Liver (tissue), 9 donors: ENCODE data around the gene DNMT1. TPM values are rescaled to one million over a fixed set of nuclear protein-coding genes. Genes with fewer than 3 reads are reported as not detected.
"Not testable (repeated sequence)": the region's sequence is repeated elsewhere in the genome, so short reads cannot be mapped to it uniquely, and the experiment has no call there.

ENCODE experiments used
- DNase-seq: peaks from one replicate; pipeline ENCODE4 v3.0.0-alpha.2; 2017; ENCODE audit warnings: low spot score
- H3K27ac ChIP-seq, 2 donors: one replicate each; pipeline ENCODE4 v1.7.0; 2013; ENCODE audit warnings: inconsistent platforms in 2 of 2, low read length in 2 of 2, control low read depth in 1 of 2, low read depth in 1 of 2, mild to moderate bottlenecking in 1 of 2
- H3K27me3 ChIP-seq, 4 donors: one replicate each; pipeline versions ENCODE4 v1.6.1 to v1.7.0; 2013; ENCODE audit warnings: low read length in 3 of 4, inconsistent platforms in 1 of 4, mild to moderate bottlenecking in 1 of 4, moderate library complexity in 1 of 4; ENCODE audit not compliant: control insufficient read depth in 4 of 4, insufficient read depth in 4 of 4
- H3K36me3 ChIP-seq, 4 donors: one replicate each; pipeline versions ENCODE4 v1.6.1 to v1.7.0; 2013; ENCODE audit warnings: low read length in 3 of 4, mild to moderate bottlenecking in 3 of 4, low read depth in 1 of 4, moderate library complexity in 1 of 4; ENCODE audit not compliant: control insufficient read depth in 4 of 4, insufficient read depth in 3 of 4
- H3K4me1 ChIP-seq, 4 donors: one replicate each; pipeline versions ENCODE4 v1.6.1 to v1.7.0; 2013; ENCODE audit warnings: low read length in 3 of 4, mild to moderate bottlenecking in 3 of 4, moderate library complexity in 1 of 4; ENCODE audit not compliant: control insufficient read depth in 4 of 4, insufficient read depth in 4 of 4
- H3K4me3 ChIP-seq, 3 donors: one replicate each; pipeline versions ENCODE4 v1.6.1 to v1.7.0; 2013; ENCODE audit warnings: low read length in 3 of 3, control low read depth in 1 of 3, low read depth in 1 of 3, mild to moderate bottlenecking in 1 of 3
- H3K9ac ChIP-seq, 2 donors: one replicate each; pipeline ENCODE4 v1.7.0; 2013; ENCODE audit warnings: low read length in 2 of 2, mild to moderate bottlenecking in 2 of 2, moderate library complexity in 2 of 2, control low read depth in 1 of 2, low read depth in 1 of 2
- H3K9me3 ChIP-seq, 4 donors: one replicate each; pipeline versions ENCODE4 v1.6.1 to v1.7.0; 2013; ENCODE audit warnings: low read length in 3 of 4; ENCODE audit not compliant: control insufficient read depth in 4 of 4
- ATF3 ChIP-seq: IDR thresholded peaks from 2 replicates; pipeline ENCODE4 v1.6.1; 2016; ENCODE audit warnings: antibody characterized with exemption
- EGR1 ChIP-seq, 2 donors: IDR thresholded peaks; 2 replicates each; pipeline ENCODE4 v1.6.1; 2016 to 2018; ENCODE audit warnings: antibody characterized with exemption in 2 of 2, low read depth in 2 of 2
- FOXA2 ChIP-seq: IDR thresholded peaks from 2 replicates; pipeline ENCODE4 v1.6.1; 2016; ENCODE audit warnings: antibody characterized with exemption
- GABPA ChIP-seq, 2 donors: IDR thresholded peaks in 1 of 2; conservative IDR thresholded peaks in 1 of 2; 2 replicates each; pipeline ENCODE4 v1.6.1; 2016; ENCODE audit warnings: antibody characterized with exemption in 2 of 2, mild to moderate bottlenecking in 1 of 2, moderate library complexity in 1 of 2
- HNF4A ChIP-seq, 2 donors: conservative IDR thresholded peaks; 2 replicates each; pipeline ENCODE4 v1.6.1; 2016; ENCODE audit warnings: antibody characterized with exemption in 2 of 2, mild to moderate bottlenecking in 2 of 2
- HNF4G ChIP-seq: IDR thresholded peaks from 2 replicates; pipeline ENCODE4 v1.6.1; 2016; ENCODE audit warnings: antibody characterized with exemption
- JUND ChIP-seq, 2 donors: IDR thresholded peaks; 2 replicates each; pipeline ENCODE4 v1.6.1; 2016; ENCODE audit warnings: antibody characterized with exemption in 2 of 2
- MAX ChIP-seq: IDR thresholded peaks from 2 replicates; pipeline ENCODE4 v1.6.1; 2016; ENCODE audit warnings: antibody characterized with exemption
- NR2F2 ChIP-seq: IDR thresholded peaks from 2 replicates; pipeline ENCODE4 v1.6.1; 2016; ENCODE audit warnings: antibody characterized with exemption
- RAD21 ChIP-seq, 2 donors: IDR thresholded peaks; 2 replicates each; pipeline ENCODE4 v1.6.1; 2016; ENCODE audit warnings: antibody characterized with exemption in 2 of 2, mild to moderate bottlenecking in 2 of 2
- REST ChIP-seq: IDR thresholded peaks from 2 replicates; pipeline ENCODE4 v1.6.1; 2016; ENCODE audit warnings: antibody characterized with exemption, mild to moderate bottlenecking
- RXRA ChIP-seq, 2 donors: IDR thresholded peaks; 2 replicates each; pipeline ENCODE4 v1.6.1; 2017 to 2018; ENCODE audit warnings: antibody characterized with exemption in 2 of 2, mild to moderate bottlenecking in 1 of 2
- SP1 ChIP-seq: IDR thresholded peaks from 2 replicates; pipeline ENCODE4 v1.6.1; 2018; ENCODE audit warnings: antibody characterized with exemption, mild to moderate bottlenecking
- TAF1 ChIP-seq: conservative IDR thresholded peaks from 2 replicates; pipeline ENCODE4 v1.6.1; 2016; ENCODE audit warnings: antibody characterized with exemption, mild to moderate bottlenecking
- YY1 ChIP-seq: IDR thresholded peaks from 2 replicates; pipeline ENCODE4 v1.6.1; 2016; ENCODE audit warnings: antibody characterized with exemption, mild to moderate bottlenecking
- WGBS: extraction: QIAGEN DNeasy Blood & Tissue Kit; methylation state at CpG from one replicate; pipeline ENCODE4 v1.1.7; 2013; 5-methylcytosine and 5-hydroxymethylcytosine counted together
- polyA plus RNA-seq, 2 donors: library from polyadenylated mRNA; stranded (reverse) in 1 of 2; unstranded in 1 of 2; fragments of 200-250 nt in 1 of 2; fragments of >200 nt in 1 of 2; fragmentation: Nextera tagmentation in 1 of 2; extraction: Ambion mirVana in 1 of 2; gene quantifications; one replicate each; pipeline versions ENCODE4 v1.2.1 to v1.2.3, GENCODE V29; 2013 to 2015
- total RNA-seq, 2 donors: library from RNA; depleted of rRNA; stranded (reverse); fragments of >200 nt; gene quantifications; one replicate each; pipeline ENCODE4 v1.2.3, GENCODE V29; 2014
- TF ChIP-seq, protein P1 (sequence below): fragments of 150-350 bp; IDR thresholded peaks from 2 replicates; pipeline ENCODE4 v1.5.1; 2017; ENCODE audit warnings: improper control_type of control experiment, low read depth, low read length; ENCODE audit not compliant: missing input control
- TF ChIP-seq, protein P2 (sequence below): IDR thresholded peaks from 2 replicates; pipeline ENCODE4 v1.6.1; 2016; ENCODE audit warnings: antibody characterized with exemption
- donor health status: healthy.
- donor health status: healthy.
- donor health status: healthy.
- donor health status: healthy.
- donor health status: healthy.

DNMT1 gene
- total and polyA plus RNA-seq, 4 donors = 8.7 to 47.1 (median 20.0) TPM

DNA sequence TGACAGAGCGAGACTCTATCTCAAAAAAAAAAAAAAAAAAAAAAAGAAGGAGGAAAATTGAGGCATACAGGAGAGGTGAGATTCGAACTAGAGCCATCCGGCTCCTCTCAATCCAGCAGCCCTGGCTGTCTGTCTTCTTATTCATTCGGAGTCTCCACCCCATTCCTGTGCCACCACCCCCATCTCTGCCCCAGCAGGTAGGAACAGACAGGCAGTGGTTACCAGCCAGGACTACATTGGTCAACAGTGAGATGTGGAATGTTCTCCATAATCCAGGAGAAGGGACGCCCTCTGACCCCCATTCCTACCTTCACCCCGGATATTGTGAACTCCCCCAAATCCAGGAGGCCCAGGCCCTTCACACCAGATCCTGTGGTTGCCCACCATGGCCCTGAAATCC is 42.9 kb upstream of the DNMT1 start:
- Histone ChIP-seq H3K4me1 (peaks cover 4 to 23% (median 12%) of the 10 kb centered on the region in 4 donors), H3K9me3 (no peaks in the 10 kb centered on the region), H3K4me3 (no peak overlapping the region), H3K36me3 (no peaks in the 10 kb centered on the region), H3K9ac (no peak overlapping the region), H3K27ac (peak overlapping the region; percentile 66 to 85), H3K27me3 (no peaks in the 10 kb centered on the region)
- DNase-seq = no peak
- TF ChIP-seq SP1 (no peak), RAD21 (IDR thresholded peaks at IDR 0.05) (no peak), HNF4G (no peak), FOXA2 (no peak), ATF3 (no peak), HNF4A (conservative IDR thresholded peaks at IDR 0.05) (no peak), EGR1 (IDR thresholded peaks at IDR 0.05; ENCODE audit: low read depth in 2 of 2) (no peak), NR2F2 (no peak), MAX (no peak), YY1 (no peak), GABPA (IDR thresholded peaks at IDR 0.05 in 1 of 2, conservative IDR thresholded peaks at IDR 0.05 in 1 of 2) (no peak), JUND (IDR thresholded peaks at IDR 0.05) (no peak)
- TF ChIP-seq, protein P1, sequence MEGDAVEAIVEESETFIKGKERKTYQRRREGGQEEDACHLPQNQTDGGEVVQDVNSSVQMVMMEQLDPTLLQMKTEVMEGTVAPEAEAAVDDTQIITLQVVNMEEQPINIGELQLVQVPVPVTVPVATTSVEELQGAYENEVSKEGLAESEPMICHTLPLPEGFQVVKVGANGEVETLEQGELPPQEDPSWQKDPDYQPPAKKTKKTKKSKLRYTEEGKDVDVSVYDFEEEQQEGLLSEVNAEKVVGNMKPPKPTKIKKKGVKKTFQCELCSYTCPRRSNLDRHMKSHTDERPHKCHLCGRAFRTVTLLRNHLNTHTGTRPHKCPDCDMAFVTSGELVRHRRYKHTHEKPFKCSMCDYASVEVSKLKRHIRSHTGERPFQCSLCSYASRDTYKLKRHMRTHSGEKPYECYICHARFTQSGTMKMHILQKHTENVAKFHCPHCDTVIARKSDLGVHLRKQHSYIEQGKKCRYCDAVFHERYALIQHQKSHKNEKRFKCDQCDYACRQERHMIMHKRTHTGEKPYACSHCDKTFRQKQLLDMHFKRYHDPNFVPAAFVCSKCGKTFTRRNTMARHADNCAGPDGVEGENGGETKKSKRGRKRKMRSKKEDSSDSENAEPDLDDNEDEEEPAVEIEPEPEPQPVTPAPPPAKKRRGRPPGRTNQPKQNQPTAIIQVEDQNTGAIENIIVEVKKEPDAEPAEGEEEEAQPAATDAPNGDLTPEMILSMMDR = no peak
- TF ChIP-seq, protein P2, sequence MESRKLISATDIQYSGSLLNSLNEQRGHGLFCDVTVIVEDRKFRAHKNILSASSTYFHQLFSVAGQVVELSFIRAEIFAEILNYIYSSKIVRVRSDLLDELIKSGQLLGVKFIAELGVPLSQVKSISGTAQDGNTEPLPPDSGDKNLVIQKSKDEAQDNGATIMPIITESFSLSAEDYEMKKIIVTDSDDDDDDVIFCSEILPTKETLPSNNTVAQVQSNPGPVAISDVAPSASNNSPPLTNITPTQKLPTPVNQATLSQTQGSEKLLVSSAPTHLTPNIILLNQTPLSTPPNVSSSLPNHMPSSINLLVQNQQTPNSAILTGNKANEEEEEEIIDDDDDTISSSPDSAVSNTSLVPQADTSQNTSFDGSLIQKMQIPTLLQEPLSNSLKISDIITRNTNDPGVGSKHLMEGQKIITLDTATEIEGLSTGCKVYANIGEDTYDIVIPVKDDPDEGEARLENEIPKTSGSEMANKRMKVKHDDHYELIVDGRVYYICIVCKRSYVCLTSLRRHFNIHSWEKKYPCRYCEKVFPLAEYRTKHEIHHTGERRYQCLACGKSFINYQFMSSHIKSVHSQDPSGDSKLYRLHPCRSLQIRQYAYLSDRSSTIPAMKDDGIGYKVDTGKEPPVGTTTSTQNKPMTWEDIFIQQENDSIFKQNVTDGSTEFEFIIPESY = no peak
- WGBS = 84% methylated on average over 6 of the region's 6 CpGs

GRCh38 chr19:10235409-10235808 is 40.7 kb upstream of the DNMT1 start:
- not testable (repeated sequence) for H3K36me3 ChIP-seq, H3K9me3 ChIP-seq, DNase-seq, H3K4me3 ChIP-seq, H3K27me3 ChIP-seq, H3K9ac ChIP-seq
- Histone ChIP-seq H3K27ac (peak overlapping the region; percentile 64 to 80), H3K4me1 (peaks cover 4 to 27% (median 15%) of the 10 kb centered on the region in 4 donors)
- 96% methylated on average over 7 of the region's 7 CpGs for WGBS

DNA sequence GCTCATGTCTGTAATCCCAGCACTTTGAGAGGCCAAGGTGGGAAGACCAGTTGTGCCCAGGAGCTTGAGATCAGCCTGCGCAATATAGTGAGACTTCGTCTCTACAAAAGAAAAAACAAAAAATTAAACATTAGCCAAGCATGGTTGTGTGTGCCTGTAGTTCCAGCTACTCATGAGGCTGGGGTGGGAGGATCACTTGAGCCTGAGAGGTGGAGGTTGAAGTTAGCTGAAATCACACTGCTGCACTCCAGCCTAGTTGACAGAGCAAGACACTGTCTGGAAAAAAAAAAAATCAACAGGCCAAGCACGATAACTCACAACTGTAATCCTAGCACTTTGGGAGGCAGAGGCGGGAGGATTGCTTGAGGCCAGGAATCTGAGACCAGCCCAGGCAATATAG is 40.2 kb upstream of the DNMT1 start:
- H3K9ac ChIP-seq = no peak overlapping the region
- H3K27me3 ChIP-seq = no peaks in the 10 kb centered on the region
- no peaks in the 10 kb centered on the region for H3K36me3 ChIP-seq
- H3K9me3 ChIP-seq = no peaks in the 10 kb centered on the region
- DNase-seq = no peak
- H3K27ac ChIP-seq = peak overlapping the region; percentile 36 to 46
- 50% methylated on average over 4 of the region's 4 CpGs for WGBS
- peaks cover 4 to 31% (median 18%) of the 10 kb centered on the region in 4 donors for H3K4me1 ChIP-seq
- H3K4me3 ChIP-seq = no peak overlapping the region
- TF ChIP-seq, protein P2 = no peak
- TF ChIP-seq MAX (no peak), HNF4A (conservative IDR thresholded peaks at IDR 0.05) (no peak), SP1 (peak; percentile 45), TAF1 (peak; percentile 67), RXRA (IDR thresholded peaks at IDR 0.05) (no peak), GABPA (IDR thresholded peaks at IDR 0.05 in 1 of 2, conservative IDR thresholded peaks at IDR 0.05 in 1 of 2) (no peak), YY1 (no peak), ATF3 (no peak), EGR1 (IDR thresholded peaks at IDR 0.05; ENCODE audit: low read depth in 2 of 2) (no peak), REST (no peak), JUND (IDR thresholded peaks at IDR 0.05) (no peak)
